COLO668 (cell line): ENCODE data around the gene DDX41.

Source experiments
- DNase-seq: peaks from one replicate; lab custom pipeline; 2025; ENCODE audit not compliant: unreplicated experiment; lab: John Stamatoyannopoulos, UW

DDX41 gene

GRCh38 chr5:177470759-177471536, 45.8 kb downstream of the DDX41 start:
- no peak for DNase-seq

- no peak for DNase-seq
Measured at GRCh38 chr5:177469750-177470525, 46.8 kb downstream of the DDX41 start.

GRCh38 chr5:177468685-177469628, 47.8 kb downstream of the DDX41 start:
- no peak for DNase-seq

DNA sequence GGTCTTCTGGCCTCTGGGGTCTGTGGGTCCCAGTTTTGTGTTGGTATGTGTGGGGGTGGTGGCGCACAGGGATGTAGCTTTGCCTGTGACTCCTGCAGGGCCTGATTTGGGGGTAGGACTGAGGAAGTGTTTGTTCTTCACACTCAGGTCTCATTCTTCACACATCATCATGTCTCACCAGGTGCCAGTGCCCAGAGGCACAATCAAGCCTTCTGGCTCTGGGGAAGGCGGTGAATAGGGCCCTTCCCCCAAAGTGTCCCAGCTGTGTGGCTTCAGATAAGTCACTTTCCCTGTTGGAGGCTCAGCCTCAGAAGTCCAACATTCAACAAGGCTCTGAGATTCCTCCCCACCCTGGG, 48.5 kb downstream of the DDX41 start:
- no peak for DNase-seq

DNA sequence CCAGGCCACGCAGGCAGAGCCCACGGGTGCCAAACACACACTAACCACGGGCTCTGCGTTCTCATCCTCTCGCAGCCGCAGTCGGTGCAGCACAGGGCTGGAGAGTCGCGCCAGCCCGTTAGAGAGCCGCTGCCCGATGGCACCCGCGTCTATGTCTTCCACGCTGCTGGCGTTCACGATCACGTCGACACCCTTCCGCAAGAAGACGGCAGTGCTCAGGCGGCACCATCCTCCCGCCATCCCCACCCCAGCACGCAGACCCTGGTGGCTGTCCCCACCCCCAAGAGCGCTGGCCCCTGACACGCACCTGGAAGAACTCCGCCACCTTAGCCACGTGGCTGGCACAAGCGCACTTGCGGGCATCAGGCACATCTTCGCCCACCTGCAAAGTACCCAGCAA, 49.3 kb downstream of the DDX41 start:
- no peak for DNase-seq

GRCh38 chr5:177466861-177467260, 49.9 kb downstream of the DDX41 start:
- no peak for DNase-seq

DNA sequence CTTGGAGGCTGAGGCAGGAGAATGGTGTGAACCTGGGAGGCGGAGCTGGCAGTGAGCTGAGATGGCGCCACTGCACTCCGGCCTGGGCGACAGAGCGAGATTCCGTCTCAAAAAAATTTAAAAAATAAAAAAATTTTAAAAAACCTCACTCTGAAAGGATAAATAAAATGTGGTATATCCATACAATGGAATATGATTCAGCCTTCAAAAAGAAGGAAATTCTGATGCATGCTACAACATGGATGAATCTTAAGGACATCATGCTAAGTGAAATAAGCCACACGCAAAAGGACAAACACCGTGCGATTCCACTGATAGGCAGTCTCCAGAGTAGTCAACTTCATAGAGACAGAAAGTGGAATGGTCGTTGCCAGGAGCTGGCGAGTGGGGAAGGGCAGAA, 51.7 kb downstream of the DDX41 start:
- no peak for DNase-seq

DNA sequence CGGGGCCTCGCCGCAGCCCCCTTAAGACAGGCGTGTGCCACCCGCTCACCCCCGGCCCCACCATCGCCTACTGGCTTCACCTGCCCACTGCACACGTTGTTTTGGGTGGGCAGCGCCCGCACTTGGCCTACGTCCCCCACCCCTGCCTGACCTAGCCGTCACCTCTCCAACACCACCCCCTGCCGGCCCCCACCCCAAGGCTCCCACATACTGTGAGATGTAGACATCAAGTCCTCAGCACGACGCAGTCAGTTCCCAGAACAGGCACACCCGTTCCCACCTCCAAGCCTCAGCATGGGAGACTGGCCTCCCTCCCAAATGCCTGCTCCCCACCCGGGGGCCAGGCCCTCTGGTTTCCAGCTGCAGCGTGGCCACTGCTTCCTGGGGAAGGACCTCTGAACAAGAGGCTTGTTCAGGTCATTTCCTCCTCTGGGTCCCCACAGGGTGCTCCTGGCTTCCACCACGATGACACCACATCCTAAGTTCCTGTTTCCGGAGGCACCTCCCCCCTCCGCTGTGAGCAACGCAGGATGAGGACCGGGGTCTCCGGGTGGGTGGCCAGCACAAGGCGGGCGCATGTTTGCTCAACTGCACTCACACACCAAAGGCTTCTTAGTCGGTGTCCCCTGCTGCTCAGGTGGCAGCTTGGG, 54.6 kb downstream of the DDX41 start:
- DNase-seq = no peak
